Stimulated activated CD4-positive, alpha-beta T cell treated with anti-CD3 and anti-CD28 coated beads, Interleukin-12 subunit alpha, Interleukin-12 subunit beta, amount 100 ng/mL, for 48 hours (primary cell): ENCODE measurements around the gene FLAD1.
"Not testable (repeated sequence)": the region's sequence is repeated elsewhere in the genome, so short reads cannot be mapped to it uniquely, and the experiment has no call there.

Experiments
- DNase-seq, 3 donors: peaks; one replicate each; pipeline ENCODE4 v3.0.0-alpha.2; 2020; ENCODE audit warnings: low read depth in 2 of 3, low spot score in 1 of 3

FLAD1 gene

DNA sequence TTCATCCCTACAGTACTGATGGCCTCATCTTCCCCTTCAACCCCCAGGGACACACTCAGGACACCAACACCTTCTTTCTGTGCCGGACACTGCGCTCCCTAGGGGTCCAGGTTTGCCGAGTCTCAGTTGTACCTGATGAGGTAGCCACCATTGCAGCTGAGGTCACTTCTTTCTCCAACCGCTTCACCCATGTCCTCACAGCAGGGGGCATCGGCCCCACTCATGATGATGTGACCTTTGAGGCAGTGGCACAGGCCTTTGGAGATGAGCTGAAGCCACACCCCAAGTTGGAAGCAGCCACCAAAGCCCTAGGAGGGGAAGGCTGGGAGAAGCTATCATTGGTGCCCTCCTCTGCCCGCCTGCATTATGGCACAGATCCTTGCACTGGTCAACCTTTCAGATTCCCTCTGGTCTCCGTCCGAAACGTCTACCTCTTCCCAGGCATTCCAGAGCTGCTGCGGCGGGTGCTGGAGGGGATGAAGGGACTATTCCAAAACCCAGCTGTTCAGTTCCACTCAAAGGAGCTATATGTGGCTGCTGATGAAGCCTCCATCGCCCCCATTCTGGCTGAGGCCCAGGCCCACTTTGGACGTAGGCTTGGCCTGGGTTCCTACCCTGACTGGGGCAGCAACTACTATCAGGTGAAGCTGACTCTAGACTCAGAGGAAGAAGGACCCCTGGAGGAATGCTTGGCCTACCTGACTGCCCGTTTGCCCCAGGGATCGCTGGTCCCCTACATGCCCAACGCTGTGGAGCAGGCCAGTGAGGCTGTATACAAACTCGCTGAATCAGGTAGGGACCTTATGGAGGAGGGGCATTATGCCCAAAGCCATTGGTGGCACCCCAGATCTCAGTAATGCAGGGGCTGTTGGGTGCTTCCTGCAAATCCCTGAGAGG lies 5.2 kb downstream of the FLAD1 start:
- DNase-seq, result no peak

DNA sequence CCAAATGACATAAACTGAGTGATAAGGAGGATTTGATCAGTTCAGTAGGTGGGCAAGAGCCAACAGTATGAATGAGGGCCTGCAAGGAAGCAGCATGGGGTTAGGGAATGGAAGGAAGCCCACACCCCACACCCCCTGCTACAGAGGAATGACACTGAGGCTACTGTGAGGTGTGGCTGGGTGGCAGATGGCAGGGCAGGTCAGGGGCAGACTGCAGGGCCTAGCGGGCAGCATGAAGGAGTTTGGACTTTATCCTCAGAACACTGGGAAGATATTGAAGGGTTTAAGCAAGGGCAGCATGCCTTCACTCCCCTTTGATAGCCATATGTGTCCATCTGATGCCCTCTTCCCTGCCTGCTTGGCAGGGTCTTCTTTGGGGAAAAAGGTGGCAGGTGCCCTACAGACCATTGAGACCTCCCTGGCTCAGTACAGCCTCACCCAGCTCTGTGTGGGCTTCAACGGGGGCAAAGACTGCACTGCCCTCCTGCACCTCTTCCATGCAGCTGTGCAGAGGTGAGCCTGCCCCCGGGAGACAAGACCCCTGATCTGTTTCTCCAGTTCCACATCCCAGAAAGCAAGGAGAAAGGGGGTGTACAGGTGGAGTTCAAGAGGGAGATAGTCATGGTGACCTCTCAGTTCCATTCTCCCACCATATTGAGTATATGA lies 6.2 kb downstream of the FLAD1 start:
- DNase-seq, result no peak

DNA sequence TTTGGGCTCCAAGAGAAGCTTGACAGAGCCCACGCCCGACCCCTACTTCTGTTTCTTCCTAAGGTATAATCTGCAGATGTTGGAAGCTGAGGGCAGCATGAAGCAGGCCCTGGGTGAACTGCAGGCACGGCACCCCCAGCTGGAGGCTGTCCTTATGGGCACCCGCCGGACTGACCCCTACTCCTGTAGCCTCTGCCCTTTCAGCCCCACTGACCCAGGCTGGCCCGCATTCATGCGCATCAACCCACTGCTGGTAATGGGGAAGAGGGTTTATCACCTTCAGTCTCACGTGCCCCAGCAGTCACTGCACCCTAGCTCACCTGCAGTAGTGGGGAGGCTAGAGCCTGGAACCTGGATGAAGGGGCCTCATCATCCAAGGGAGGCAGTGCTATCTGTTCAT lies 7.1 kb downstream of the FLAD1 start:
- no peak for DNase-seq

DNA sequence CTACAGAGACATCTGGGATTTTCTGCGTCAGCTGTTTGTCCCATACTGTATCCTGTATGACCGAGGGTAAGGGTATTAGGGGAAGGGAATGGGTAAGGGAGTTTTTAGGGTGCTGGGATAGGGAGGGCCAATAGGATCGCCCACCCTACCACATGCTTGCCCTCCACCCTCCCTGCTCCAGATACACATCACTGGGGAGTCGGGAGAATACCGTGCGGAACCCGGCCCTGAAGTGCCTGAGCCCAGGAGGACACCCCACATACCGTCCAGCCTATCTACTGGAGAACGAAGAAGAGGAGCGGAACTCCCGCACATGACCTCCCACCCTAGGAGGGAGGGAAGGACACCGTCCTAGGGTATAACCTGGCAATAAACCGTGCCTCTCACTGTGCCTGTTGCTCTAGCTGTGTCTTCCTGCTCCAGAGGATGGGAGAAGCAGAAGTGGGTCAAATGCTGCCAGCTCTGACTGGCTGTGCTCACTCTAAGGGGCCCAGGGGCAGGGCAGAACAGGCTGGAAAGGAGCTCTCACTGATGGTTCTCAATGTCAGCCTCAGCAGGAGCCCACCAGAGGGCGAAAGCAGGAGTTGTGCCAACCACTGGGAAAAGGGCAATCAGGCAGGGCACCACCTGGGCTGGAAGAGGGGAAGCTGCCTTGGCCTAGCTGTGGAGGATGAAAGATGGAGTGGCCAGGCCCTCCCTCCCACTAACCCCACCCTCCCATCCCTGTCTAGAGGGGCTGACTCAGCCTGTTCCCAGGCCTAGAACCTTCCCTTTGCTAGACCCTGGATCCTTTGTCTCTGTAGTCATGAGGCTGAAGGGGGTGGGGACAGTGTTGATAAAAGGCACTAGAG lies 9.8 kb downstream of the FLAD1 start:
- no peak for DNase-seq

DNA sequence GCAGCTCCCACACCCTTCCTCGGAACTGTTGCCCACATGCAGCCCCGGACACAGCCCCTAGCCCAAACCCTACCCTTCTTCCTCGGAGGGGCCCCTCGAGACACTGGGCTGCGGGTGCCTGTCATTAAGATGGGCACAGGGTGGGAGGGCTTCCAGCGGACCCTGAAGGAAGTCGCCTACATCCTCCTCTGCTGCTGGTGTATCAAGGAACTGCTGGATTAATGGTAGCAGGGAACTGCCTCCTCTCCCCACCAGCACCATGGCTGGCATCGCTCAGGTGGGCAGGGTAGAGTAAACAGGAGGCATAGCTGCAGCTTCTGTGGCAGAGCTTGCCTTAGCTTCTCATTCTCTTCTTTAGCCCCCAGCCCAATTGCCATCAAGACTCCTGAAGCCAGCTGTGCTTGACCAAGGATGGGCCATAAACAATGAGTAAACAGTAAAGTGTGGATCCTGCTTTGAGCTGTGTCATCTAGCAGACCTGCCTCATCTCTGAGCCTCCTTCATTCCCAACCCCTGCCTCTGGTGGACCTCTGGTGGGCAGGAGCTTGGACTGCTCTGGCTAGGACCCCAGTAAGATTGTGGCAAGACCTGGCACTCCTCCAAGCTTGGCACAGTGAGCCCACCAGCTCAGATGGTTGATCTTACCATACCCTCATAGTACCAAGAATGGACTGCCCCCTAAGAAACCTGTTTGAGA lies 10.6 kb downstream of the FLAD1 start, which contains the start of gene LENEP:
Gene LENEP, plus strand, starts transcription at position 15 of the 697 bp plus-strand sequence. Its CDS starts 22 bp downstream, at position 37.
- DNase-seq, result no peak

DNA sequence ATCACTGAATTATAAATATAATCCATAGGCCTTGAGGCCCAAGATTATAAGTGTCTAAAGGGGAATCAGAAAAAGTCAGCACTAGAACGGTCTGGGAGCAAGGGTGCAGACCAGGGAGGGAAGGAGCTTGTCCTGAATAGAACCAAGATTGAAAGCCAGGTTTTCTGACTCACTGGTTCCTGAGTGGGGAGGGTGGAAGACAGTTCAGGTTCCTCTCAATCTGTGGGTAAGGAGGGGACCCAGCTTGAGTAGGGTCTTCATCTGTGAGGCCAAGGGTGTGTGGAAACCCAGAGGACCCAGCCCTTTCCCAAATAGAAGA lies 11.1 kb downstream of the FLAD1 start:
- no peak for DNase-seq

DNA sequence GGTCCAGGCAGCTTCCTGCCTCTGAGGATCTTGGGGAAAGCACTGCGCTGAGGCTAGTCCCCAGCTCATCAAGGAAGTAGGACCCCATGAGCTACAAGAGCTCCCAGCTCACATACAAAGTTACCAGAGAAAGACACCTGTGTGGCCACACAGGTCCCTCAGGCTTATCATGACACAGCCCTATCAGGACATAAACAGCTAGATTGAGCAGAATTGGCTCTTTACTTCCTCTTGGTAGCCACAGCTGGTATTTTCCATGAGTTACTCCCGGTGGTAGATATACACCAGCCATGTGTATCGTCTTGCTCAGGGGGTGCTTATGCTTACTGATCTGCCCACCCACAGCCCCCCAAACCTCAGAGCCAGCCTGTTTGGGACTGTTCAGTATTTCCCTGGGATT lies 11.4 kb downstream of the FLAD1 start:
- DNase-seq, result no peak

DNA sequence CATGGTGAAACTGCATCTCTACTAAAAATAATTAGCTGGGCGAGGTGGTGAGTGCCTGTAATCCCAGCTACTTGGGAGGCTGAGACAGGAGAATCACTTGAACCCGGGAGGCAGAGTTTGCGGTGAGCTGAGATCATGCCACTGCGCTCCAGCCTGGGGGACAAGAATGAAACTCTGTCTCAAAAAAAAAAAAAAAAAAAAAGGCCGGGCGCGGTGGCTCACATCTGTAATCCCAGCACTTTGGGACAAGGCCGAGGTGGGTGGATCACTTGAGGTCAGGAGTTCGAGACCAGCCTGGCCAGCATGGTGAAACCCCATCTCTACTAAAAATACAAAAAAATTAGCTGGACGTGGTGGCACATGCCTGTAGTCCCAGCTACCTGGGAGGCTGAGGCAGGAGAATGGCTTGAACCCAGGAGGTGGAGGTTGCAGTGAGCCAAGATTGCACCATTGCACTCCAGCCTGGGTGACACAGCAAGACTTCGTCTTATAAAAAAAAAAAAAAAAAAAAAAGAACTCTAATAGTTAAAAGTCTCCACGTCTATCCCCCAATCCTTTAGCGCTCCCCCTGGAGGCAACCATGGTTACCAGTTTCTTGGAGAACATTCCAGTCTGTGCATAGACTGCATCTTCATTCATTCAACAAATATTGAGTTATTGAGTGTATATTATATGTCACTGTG lies 12.3 kb downstream of the FLAD1 start:
- DNase-seq, result not testable (repeated sequence)

DNA sequence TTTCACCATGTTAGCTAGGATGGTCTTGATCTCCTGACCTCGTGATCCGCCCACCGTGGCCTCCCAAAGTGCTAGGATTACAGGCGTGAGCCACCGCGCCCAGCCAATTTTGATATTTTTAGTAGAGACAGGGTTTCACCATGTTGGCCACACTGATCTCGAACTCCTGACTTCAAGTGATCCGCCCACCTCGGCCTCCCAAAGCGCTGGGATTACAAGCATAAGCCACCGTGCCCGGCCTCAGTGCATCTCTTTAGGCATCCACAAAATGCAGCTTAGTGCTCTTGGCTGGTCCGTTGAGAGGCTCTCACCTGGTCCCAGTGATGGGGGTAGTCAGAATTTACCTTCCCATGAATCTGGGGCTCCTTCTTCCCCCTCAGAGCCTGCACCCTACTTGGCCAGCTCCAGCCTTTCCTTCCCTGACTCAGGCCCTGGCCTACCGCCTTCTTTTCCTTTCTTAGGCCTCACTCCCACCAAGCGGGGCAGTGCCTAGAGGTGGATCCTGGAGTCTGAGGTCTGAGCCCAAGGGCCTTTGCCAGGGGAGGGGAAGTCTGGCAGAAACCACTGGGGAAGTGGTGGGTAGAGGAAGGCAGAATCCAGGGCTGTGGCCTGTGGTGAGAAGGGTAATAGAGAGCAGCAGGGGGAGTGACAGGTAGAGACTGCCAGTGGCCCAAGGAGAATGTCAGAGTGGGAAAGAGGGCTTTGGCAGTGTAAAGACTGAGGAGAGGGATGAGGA lies 14.0 kb downstream of the FLAD1 start:
- DNase-seq, result no peak

DNA sequence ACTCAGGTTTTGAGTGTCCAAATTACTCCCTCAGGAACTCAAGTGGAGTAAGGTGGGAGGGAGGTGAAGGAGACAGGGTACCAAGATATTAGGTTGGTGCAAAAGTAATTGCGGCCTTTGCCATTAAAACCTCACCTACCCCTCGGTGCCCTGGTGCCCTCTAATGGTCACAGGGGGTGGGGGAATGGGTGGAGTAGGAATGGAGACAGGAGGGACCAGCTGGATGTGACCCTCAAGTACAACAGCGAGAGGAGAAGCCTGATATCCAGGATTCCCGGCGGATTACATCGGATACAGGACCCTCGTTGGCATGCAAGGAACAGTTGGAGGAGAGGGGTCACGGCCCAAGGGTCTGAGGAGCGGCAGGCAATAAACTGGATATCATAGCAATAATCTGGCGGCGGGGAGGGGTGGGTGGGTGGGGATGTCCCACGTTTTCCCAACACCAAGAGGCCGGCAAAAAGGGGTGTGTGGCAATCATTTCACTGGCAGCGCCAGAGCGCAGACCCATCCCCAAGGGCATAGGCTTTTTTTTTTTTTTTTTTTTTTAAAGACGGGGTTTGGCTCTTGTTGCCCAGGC lies 15.1 kb downstream of the FLAD1 start:
- DNase-seq, result no peak

DNA sequence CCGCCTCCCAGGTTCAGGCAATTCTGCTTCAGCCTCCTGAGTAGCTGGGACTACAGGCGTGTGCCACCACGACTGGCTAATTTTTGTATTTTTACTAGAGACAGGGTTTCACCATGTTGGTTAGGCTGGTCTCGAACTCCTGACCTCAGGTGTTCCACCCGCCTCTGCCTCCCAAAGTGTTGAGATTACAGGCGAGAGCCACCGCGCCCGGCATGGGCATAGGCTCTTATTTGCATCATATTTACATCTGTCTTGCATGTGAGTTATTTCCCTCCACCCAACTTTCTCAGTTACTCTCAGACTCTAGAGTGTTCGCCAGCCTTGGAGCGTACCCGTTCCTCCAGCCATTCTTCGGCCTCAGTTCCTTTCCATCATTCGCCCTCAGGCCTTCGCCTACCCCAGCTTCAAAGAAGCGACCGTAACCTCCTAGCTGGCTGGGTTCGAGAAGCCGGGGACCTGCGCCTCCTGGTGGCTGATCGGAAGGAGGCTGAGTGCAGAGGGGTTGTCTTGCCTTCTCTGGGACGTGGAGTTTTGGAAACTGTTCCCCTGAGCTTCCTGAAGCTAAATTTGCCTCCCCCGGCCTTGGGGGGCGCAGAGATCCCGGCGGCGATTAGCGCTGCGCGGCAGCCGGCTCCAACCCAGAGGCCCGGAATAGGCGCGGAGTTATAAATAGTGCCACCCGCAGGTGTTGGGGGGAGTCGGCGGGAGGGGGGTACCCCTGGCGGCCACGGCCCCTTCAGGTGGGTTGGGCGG lies 15.8 kb downstream of the FLAD1 start:
- DNase-seq, result peak; percentile 76 to 80 (median 77)

DNA sequence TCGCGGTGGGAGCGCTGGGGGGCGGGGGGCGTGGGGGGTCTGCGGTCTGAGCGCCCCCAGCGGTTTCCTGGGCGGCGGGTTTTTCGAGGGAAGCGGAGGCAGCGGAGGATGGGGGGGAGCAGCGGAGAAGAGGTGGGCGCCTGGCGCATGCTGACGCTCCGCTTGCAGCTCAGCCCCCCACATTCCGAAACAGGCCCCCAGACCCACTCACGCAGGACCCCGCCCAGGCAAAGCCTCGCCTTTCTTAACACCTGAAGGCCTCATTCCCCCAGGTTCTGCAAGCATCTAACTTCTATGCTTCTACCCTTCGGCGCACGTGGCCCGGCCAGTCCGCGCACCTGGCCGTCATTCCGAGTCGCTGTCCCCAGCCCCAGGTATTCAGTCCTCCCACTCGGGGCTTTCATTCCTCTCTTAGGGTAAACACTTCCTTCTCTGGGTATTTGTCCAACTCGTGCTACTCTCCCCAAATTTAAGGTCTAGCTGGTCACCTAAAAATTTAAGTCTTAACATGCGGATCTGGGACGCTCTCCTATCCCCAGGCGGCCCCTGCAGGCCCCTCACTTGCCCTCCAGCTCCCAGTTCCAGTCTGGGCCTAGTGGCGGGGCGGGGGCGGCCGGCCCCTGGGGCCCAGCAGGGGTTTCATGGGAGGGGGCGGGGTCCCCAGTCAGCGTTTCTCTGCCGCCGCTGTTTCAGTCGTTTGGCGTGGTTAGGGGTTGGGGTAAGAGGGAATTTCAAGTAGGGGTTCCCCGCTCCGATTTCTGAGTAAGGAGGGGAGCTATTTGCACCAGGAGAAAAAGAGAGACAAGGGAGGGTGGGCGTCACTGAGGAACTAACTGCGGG lies 16.6 kb downstream of the FLAD1 start:
- DNase-seq, result peak in 1 of 3 donors; percentile 66

DNA sequence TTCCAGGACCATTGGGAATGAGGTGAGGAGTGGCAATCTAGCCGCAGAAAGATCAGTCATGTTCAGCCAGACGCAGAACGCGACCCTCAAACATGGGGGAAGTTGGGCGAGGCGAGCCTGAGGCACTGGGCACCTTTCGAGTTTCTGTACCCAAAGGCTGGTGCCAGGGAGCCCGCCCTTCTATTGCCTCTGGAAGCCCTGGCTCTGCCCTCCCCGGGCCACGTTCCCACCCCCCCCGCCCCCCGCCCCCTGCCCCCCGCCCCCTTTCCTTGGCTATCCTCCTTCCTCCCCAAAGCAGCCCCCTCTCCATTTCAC lies 17.2 kb downstream of the FLAD1 start:
- DNase-seq, result no peak

DNA sequence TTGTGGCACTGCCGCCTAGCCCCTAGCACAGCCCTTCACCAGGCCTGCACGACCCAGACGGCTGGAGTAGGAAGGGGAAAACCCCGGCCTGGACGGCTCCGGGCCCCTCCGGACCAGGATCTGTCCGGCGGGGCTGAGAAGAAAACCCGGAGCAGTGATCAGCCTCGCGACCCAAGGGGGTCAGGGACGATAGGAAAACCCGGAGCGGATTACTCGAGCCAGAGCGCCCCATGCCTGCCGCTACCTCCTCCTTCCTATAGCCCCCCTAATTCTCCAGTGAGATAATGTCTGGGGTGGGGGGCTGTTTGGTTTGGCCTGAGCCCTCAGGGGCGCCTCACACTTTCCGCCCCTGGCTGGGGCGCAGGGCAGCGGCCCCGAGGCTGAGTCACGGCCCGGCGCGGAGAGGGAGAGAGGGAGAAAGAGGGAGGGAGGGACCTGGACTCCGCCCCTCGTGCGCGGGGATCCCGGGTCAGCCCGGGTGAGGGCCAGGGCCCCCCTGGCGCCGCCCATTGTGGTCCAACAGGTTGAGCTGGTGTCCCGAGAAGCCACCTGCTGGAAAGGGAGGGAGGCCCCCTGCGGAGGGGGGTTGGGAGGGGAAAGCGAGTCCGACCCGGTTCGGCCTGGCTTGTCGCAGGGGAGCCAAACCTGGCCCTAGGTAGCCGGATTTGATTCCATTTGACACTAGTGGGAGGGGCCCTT lies 17.7 kb downstream of the FLAD1 start:
- peak; percentile 78 to 84 (median 78) for DNase-seq

DNA sequence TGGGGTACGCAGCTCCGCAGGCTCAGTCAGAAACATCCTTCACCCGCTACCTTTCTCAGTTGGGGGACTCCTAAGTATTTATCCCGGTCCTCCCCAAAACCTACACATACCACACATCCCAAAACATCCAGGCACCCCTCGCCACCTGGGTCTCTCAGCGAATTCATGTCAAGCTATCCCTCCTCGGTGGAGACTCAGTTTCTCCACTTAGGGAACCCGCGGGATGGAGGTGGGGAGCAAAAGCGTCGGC lies 18.2 kb downstream of the FLAD1 start:
- no peak for DNase-seq

DNA sequence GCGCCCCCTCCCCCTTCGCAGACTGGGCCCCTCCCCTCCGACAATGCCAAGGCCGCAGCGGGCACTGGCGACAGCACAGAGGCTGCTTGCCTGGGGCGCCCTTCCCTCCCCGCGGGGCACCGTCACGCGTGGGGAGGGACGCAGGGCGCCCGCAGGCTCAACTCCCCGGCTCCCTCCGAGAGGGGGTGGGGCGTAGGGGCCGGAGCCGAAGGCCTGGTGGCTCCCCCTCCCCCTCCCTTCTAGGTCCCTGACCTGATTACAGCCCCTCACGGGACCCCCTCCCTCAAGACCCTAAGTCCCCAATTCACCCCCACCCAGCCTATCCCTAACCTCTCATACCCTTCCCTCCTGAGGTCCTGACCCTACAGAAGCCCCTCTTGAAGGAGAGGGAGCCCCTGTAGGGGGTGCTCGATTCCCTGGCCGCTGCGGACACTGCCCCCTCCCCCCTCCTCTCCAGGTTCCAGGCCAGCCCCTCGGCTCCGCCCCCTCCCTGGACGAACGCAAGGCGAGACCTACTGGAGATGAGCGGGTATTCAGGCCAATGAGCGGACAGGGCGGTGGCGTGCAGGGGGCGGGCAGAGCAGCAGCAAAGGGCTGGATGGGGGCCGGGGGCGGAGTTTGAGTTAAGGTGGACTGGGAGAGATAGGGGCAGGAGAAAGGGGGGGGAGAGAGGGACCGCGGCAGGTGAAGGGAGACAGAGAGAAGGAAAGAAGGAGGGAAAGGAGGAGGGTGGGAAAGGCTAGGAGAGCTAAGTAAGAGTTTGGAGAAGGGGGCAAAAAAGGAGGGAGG lies 18.7 kb downstream of the FLAD1 start:
- peak; percentile 98 to 100 (median 98) for DNase-seq
